HG02981 (cell line): Measurements from ENCODE around the gene ERBB3.

Source experiments
- ATAC-seq: cut with Tn5 transposase; IDR thresholded peaks from one replicate; pipeline ENCODE4 v1.9.1; 2021; ENCODE audit warnings: mild to moderate bottlenecking, moderate library complexity; ENCODE audit not compliant: unreplicated experiment

ERBB3 gene

GRCh38 chr12:56078931-56079722 is 838 bp upstream of the ERBB3 start:
- ATAC-seq = peak; percentile 74

DNA sequence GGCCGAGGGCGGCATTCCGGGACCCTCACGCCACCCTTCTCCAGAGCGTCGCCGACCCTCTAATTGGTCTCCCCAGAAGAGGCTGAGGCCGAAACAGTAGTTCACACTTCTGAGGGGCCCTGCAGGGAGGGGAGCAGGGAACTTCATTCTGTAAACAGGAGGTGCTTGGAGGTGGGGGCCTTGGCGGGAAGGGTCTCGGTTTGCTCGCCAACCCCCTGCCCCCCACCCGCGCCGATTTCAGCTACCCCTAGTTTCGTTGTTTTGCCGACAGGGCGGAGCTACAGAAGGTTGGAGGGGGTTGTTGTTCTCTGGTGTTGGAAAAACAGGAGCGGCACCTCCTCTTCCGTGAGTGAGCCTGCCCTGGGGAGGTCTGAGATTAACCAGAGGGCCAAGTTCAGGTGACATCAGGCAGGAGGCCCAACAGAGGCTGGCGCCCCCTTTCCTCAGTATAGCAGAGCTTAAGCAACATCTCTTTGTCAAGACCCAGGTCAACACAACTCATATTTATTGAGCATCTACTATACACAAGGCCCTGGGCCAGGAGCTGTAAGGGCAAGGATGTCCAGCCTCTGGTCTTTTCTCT is 682 bp downstream of the ERBB3 start:
- no peak for ATAC-seq

GRCh38 chr12:56081393-56082347 is 1.7 kb downstream of the ERBB3 start:
- ATAC-seq = no peak

DNA sequence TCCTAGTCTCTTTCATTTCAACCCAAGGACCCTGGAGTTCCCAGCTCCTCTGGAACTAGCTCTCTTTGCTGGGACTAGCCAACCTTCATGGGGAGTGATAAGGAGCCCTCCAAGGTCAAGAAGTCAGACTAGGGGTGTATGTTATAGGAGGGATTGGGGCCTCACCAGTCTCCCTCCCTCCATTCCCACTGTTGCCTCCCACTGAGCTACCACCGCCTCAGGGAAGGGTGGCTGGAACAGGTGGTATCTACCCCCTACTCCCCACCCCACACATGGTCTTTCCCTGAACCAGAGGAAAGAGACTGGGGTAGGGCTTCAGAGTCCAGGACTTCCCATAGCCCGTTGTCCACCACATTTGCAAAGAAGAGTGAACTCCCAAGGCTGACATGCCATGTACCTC is 2.4 kb downstream of the ERBB3 start:
- ATAC-seq = no peak

GRCh38 chr12:56082967-56083366 is 3.0 kb downstream of the ERBB3 start:
- no peak for ATAC-seq

GRCh38 chr12:56084958-56085543 is 5.1 kb downstream of the ERBB3 start:
- no peak for ATAC-seq

DNA sequence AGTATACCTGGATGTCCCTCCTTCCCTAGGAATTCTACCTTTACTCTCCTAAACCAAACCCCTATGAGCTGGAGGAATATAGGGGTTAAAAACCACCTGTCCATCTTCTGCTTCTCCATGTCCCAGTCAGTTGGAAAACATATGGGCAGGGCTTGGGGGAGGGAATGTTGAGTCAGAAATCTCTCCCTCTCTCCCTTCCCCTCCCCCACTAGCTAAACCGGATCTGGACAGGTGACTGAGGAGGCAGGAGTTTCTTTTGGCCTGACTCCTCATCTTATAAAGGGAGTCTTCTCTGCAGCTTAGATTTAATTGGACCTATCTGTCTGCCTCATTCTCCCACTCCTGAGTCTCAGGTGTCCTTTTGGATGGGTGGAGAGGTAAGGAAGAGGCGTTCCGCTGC is 6.1 kb downstream of the ERBB3 start:
- no peak for ATAC-seq

- ATAC-seq = no peak
Observed at GRCh38 chr12:56086608-56087007, 6.6 kb downstream of the ERBB3 start.

GRCh38 chr12:56087220-56087619 is 7.3 kb downstream of the ERBB3 start:
- no peak for ATAC-seq

GRCh38 chr12:56097738-56098137 is 17.8 kb downstream of the ERBB3 start:
- ATAC-seq = no peak

DNA sequence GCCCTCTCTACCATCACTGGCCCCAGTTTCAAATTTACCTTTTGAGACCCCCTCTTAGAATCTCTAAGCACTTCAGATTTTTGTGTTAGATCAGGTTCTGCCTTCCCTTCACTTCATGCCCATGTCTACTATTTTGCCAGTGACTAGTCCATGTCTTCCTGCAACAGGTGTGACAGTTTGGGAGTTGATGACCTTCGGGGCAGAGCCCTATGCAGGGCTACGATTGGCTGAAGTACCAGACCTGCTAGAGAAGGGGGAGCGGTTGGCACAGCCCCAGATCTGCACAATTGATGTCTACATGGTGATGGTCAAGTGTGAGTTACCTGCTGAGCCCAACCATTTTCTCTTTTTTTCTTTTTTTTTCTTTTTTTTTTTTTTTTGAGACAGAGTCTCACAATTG is 18.6 kb downstream of the ERBB3 start:
- ATAC-seq = no peak

GRCh38 chr12:56099787-56100186 is 19.8 kb downstream of the ERBB3 start:
- no peak for ATAC-seq

DNA sequence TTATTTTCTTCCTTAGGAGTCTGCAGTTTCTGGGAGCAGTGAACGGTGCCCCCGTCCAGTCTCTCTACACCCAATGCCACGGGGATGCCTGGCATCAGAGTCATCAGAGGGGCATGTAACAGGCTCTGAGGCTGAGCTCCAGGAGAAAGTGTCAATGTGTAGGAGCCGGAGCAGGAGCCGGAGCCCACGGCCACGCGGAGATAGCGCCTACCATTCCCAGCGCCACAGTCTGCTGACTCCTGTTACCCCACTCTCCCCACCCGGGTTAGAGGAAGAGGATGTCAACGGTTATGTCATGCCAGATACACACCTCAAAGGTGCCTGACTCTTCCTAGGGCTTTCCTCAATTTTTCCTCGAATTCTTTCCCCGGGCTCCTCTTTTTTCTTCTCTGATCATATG is 21.1 kb downstream of the ERBB3 start:
- no peak for ATAC-seq

DNA sequence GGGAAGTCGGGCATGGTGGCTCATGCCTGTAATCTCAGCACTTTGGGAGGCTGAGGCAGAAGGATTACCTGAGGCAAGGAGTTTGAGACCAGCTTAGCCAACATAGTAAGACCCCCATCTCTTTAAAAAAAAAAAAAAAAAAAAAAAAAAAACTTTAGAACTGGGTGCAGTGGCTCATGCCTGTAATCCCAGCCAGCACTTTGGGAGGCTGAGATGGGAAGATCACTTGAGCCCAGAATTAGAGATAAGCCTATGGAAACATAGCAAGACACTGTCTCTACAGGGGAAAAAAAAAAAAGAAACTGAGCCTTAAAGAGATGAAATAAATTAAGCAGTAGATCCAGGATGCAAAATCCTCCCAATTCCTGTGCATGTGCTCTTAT is 22.7 kb downstream of the ERBB3 start:
- no peak for ATAC-seq

GRCh38 chr12:56103066-56103711 is 23.2 kb downstream of the ERBB3 start:
- no peak for ATAC-seq

GRCh38 chr12:56103823-56104108 is 23.8 kb downstream of the ERBB3 start:
- no peak for ATAC-seq

DNA sequence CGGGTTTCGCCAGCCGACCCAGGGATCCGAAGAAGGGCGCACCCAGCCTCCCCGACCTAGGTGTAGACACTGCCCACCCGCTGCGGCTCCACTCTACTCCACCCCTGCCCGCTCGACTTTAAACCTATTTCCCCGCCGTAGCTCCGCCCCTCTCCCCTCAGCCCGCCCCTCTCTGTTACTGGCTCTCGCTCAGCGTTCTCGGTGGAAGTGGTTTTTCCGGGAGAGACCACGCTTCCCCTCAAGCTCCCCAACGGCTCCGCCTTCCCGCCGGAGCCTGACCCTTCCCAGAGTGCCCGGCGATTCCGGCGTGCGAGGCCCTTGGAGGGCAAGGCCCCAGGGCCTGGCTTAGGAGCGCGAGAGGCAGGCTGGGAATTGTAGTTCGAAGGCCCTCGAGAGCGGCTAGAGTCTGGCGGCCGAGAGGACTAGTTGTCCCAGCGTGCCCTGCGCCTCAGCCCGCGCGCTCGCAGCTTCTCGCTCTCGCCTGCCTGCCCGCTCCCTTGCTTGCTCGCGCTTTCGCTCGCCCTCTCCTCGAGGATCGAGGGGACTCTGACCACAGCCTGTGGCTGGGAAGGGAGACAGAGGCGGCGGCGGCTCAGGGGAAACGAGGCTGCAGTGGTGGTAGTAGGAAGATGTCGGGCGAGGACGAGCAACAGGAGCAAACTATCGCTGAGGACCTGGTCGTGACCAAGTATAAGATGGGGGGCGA is 24.3 kb downstream of the ERBB3 start, which contains the start of gene PA2G4:
Gene PA2G4 (plus strand): TSS at position 451 of the 706 bp plus-strand sequence. CDS start 179 bp downstream, at position 630.
- peak; percentile 92 for ATAC-seq

DNA sequence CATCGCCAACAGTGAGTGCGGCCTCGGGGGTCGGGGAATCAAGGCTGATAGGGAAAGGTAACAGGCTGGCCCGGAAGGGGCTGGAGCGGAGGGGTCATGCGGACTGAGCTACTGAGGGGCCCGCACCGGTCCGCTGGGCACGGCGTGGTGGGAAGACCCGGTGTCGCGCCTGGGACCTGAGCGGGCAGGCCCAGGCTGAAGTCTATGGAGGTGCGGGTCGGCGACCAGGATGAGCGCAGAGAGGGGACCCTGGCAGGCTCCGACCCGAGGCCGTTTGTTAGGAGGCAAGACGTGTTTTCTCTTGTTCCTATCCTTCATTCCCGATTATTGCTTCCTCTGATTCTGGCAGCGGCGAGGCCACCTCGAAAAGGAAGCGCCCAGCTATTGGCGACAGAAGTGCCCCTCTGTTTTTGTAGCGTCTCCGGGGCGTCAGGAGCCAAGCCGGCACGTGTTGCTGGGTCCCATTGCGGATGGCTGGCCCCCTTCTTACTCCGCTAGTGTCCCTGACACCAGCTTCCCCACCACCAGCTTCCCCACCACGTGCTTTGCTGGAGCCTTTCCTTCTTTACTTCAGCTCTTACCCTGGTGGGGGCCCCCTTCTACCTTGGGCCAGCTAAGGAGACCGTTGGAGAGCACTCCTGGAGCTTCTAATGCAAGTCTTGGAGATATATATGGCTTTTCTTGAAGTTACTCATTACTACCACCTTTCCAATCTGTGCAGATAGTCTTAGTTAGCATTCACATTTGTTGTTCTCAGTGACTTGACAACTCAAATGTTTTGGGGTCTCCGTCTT is 25.0 kb downstream of the ERBB3 start:
- ATAC-seq = peak; percentile 8

DNA sequence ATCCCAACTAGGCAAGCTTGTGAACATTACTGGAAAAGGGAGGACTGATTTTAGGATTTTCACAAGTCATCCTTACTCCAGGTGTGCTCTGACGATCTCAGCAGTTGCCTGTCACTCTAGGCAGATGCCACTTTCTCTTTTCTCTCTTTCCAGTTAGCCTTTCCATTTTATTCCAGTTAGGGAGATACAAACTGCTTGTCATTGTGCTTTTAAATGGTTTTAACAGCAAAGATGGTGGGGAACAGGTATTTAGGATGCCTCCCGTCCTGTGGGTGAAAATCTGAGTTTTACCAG is 25.6 kb downstream of the ERBB3 start:
- no peak for ATAC-seq

- no peak for ATAC-seq
Observed at GRCh38 chr12:56107242-56107641, 27.3 kb downstream of the ERBB3 start.
